Measurements from ENCODE around the gene TP73.

TP73 gene

DNA sequence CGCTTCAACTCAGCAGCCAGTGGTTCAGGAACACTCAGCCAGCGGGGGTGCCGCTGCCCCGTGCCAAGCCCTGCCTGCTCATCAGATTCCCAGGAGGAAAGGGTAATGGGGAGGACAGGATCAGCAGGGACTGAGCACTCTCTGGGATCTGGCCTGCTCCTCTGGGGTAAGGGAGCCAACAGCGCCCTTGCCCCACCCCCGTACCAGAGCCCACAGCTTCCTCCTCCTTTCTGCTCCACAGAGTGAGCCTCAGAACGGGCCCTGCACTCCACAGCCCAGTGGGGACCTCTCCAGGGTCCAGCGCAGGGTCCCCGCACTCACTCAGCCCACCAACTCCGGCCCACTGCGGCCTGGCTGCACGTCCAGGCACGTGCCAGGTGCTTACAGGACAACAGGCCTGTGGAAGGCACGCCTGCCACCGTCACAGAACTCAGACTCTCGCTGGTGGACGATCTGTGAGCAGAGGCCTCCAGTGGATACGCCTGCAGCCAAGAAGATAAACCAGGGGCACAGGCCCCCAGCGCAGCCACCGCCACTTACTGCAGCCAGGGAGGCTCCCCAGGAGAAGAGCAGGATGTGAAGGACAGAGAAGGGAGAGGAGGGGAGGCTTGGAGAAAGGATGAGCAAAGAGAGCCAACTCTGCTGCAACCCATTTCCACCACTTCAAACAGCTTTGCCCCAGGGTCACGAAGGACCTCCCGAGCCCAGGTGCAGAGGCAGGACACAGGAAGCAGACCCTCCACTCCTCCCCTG, 43.1 kb upstream of the TP73 start:
- Histone ChIP-seq H3K27me3 (ENCODE audit: control insufficient read depth, insufficient read depth, low read length, poor library complexity, severe bottlenecking) (peaks cover 22% of the 10 kb centered on the region), H3K9me3 (ENCODE audit: control insufficient read depth, low read length) (no peaks in the 10 kb centered on the region), H3K4me1 (ENCODE audit: control insufficient read depth, insufficient read depth, low read length) (peaks cover 49% of the 10 kb centered on the region), H3K27ac (ENCODE audit: insufficient read depth, low read depth, low read length, poor library complexity, severe bottlenecking) (no peak overlapping the region), H3K4me3 (ENCODE audit: insufficient read depth, low read depth, low read length) (no peak overlapping the region), H3K36me3 (ENCODE audit: control insufficient read depth, insufficient read depth, low read length) (no peaks in the 10 kb centered on the region)
- 81 to 82% methylated on average over 22 of the region's 22 CpGs for WGBS, 2 experiments

DNA sequence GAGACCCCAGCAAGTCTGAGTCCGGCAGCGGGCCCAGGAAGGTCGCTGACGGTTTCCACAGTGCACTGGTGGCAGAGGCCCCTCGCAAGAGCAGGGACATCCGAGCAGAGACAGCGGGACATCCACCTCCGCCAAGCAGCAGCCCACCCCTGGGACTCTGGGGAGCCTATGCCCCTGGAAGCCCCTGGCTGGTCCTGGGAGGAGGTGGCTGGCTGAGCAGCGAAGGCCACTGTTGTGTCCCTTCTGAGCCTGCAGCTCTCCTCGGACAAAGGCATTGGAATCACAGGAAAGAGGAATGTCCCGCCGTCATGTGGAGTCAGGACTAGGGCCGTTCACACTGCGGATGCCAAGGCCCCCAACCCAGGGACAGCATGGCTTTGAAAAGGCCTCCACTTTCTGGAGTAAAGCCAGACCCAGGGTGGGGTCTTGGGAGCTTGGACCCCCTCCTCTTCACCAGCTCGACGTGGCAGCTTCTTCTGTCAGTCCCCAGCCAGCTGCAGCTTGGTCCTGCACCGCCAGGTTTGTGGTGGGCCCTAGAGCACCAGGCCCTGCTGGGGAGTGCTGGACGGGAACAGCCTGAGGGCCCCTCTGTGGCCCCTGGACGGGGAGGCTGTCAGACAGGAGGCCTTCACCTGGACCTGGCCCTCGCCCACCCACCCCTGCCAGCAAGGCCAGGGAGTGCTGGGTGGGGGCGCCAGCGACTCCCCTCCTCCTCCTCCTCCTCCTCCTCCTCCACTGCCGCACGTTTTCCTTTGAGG, 42.4 kb upstream of the TP73 start:
- WGBS, 2 experiments = 53 to 54% methylated on average over 24 of the region's 24 CpGs
- H3K4me3 ChIP-seq (ENCODE audit: insufficient read depth, low read depth, low read length) = peak overlapping the region; percentile 59
- peaks cover 54% of the 10 kb centered on the region for H3K4me1 ChIP-seq (ENCODE audit: control insufficient read depth, insufficient read depth, low read length)
- peaks cover 22% of the 10 kb centered on the region for H3K27me3 ChIP-seq (ENCODE audit: control insufficient read depth, insufficient read depth, low read length, poor library complexity, severe bottlenecking)
- H3K36me3 ChIP-seq (ENCODE audit: control insufficient read depth, insufficient read depth, low read length) = no peaks in the 10 kb centered on the region
- no peak overlapping the region for H3K27ac ChIP-seq (ENCODE audit: insufficient read depth, low read depth, low read length, poor library complexity, severe bottlenecking)
- no peaks in the 10 kb centered on the region for H3K9me3 ChIP-seq (ENCODE audit: control insufficient read depth, low read length)

DNA sequence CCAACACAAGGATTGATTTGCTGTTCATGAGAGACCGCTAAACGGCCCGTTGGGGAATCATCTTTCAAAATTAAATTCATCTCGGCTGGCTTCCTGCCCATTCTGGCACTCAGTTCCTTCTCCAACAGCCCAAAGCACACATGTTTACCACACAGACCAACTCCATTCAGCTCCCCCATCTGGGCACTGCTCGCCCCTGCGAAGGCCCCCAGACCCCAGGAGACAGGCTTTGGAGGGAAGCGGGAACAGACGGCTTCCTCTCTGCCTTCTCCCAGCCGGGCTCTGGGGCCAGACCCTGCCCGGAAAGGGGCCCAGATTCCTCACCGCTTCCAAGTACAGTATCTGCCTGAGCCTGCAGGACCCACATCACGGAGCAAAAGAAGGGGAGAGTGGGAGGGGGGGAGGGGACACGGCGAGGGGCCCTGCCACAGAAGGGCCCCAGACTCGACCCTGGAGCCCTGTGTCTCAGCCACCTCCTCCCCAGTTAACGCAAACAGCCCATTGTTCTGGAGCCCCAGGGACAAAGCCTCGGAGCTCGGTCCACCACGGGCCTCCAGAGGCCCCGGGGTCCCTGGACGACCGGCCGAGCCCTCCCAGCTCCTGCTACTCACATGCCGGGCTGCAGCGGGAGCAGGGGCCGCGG, 41.7 kb upstream of the TP73 start:
- Histone ChIP-seq H3K36me3 (ENCODE audit: control insufficient read depth, insufficient read depth, low read length) (no peaks in the 10 kb centered on the region), H3K27ac (ENCODE audit: insufficient read depth, low read depth, low read length, poor library complexity, severe bottlenecking) (no peak overlapping the region), H3K4me1 (ENCODE audit: control insufficient read depth, insufficient read depth, low read length) (peaks cover 56% of the 10 kb centered on the region), H3K27me3 (ENCODE audit: control insufficient read depth, insufficient read depth, low read length, poor library complexity, severe bottlenecking) (peaks cover 22% of the 10 kb centered on the region), H3K4me3 (ENCODE audit: insufficient read depth, low read depth, low read length) (peak overlapping the region; percentile 59), H3K9me3 (ENCODE audit: control insufficient read depth, low read length) (no peaks in the 10 kb centered on the region)
- 4 to 6% methylated on average over 27 of the region's 27 CpGs for WGBS, 2 experiments

DNA sequence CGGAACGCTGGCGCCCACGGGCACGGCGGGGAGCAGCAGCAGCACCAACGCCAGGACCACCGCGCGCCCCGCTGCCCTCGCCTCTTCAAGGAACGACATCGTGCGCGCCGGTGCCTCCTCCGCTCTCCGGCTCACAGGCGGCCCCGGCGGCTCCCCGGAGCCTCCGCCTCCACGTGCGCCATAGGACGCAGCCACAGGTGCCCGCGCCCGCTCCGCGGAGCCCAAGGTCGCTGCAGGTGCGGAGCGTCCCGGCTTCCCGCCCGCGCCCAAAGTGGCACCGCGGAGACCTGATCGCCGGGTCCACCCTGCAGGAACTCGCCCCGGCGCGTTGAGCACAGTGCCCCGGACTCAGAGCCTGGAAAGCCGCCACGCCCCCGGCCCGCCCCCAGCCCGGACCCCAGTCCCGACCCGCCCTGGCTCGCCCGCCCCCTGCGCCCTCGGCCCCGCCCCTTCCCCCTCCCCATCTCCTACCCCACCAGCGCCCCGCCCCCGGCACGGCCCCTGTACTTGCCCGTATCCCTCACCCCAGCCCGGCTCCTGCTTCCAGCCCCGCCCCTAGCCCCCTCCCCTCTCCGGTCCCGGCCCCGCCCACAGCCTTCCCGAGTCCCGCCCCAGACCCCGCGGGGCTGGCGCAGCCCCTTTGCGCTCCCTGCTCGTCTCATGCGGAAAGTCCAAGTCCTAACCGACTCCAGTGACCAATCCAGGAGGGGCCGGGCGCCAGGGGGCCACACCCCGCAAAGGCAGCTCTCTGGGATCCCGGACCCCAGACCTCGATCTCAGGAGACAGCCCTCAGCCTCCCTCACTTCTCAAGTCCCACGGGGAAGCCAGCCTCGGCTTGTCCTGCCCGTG, 40.9 kb upstream of the TP73 start, which contains the start of gene MEGF6:
MEGF6 (minus strand) TSS at position 339 of the 850 bp plus-strand sequence; CDS start at position 99, 240 bp downstream.
- H3K27ac ChIP-seq (ENCODE audit: insufficient read depth, low read depth, low read length, poor library complexity, severe bottlenecking) = no peak within 1 kb of the TSS
- H3K36me3 ChIP-seq (ENCODE audit: control insufficient read depth, insufficient read depth, low read length) = no peaks in the 10 kb centered on the region
- 2% methylated on average over 74 to 80 of the region's 87 CpGs for WGBS, 2 experiments
- H3K4me1 ChIP-seq (ENCODE audit: control insufficient read depth, insufficient read depth, low read length) = peaks cover 56% of the 10 kb centered on the region
- peak within 1 kb of the TSS; percentile 59 for H3K4me3 ChIP-seq (ENCODE audit: insufficient read depth, low read depth, low read length)
- no peaks in the 10 kb centered on the region for H3K9me3 ChIP-seq (ENCODE audit: control insufficient read depth, low read length)
- peaks cover 22% of the 10 kb centered on the region for H3K27me3 ChIP-seq (ENCODE audit: control insufficient read depth, insufficient read depth, low read length, poor library complexity, severe bottlenecking)

DNA sequence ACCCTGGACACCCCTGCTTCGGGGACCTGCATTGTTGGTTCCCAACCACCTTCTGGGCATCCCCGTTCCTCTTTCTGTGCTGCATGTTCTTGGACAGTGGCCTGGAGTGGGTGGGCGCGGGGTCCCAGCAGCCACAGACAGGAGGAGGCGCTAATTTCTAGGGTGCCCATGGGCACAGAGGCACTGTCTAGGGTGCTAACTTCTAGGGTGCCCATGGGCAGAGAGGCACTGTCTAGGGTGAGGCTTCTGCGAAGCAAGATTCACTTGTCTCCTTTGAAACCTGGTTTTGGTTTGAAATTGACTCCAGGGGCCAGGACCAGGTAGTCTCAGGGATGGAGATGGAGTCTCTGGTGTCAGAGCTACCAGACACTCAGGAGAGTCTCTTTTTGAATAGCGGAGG, 40.2 kb upstream of the TP73 start:
- 86% methylated on average over 7 of the region's 7 CpGs for WGBS, 2 experiments
- Histone ChIP-seq H3K4me3 (ENCODE audit: insufficient read depth, low read depth, low read length) (no peak overlapping the region), H3K27me3 (ENCODE audit: control insufficient read depth, insufficient read depth, low read length, poor library complexity, severe bottlenecking) (peaks cover 22% of the 10 kb centered on the region), H3K27ac (ENCODE audit: insufficient read depth, low read depth, low read length, poor library complexity, severe bottlenecking) (no peak overlapping the region), H3K9me3 (ENCODE audit: control insufficient read depth, low read length) (no peaks in the 10 kb centered on the region), H3K4me1 (ENCODE audit: control insufficient read depth, insufficient read depth, low read length) (peaks cover 54% of the 10 kb centered on the region), H3K36me3 (ENCODE audit: control insufficient read depth, insufficient read depth, low read length) (no peaks in the 10 kb centered on the region)

DNA sequence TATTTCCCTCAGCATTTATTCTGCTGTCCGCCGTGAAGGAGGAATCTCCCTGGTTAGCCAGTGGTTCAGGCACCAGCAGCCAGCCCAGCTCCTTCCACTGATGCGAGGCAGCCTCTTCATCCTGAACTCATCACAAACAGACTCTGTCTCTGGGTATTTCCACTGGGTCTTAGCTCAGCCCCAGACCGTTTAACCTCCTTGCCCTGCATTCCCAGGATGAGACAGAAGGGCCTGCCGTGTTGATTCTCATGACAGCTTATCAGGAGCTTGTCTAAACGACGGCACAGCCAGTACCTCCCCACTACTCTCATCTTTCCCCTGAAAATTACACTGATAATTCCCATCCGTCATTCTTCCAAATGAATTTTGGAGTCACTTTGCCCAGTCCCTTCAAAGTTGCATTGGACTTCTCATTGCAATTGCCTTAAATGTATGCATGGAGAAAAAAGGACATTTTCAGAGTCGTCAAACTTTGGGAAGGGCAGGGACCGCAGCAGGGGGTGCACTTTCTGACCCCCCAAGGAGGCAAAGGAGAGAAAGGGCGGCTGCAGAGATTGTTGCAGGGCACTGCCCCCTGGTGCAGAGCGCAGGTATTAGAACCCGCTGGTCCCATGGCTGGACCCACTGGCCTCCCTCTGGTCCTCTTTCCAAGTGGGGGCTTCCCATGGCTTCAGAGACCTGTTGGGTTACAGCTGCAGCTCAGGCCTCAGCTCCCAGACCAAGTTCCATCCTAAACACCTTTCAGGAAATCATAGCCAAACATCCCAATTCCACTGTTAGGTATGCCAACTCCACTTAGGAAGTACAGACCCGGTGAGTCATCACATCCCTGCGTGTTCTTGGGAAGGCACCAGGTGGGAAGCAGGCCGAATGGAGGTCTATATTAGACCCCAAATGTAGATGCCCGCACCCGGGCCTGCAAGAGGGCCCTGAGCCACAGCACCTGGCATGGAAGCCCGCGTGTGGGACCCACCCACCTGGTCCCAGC, 37.3 kb upstream of the TP73 start:
- Histone ChIP-seq H3K36me3 (ENCODE audit: control insufficient read depth, insufficient read depth, low read length) (no peaks in the 10 kb centered on the region), H3K27ac (ENCODE audit: insufficient read depth, low read depth, low read length, poor library complexity, severe bottlenecking) (no peak overlapping the region), H3K27me3 (ENCODE audit: control insufficient read depth, insufficient read depth, low read length, poor library complexity, severe bottlenecking) (peaks cover 25% of the 10 kb centered on the region), H3K4me1 (ENCODE audit: control insufficient read depth, insufficient read depth, low read length) (peaks cover 27% of the 10 kb centered on the region), H3K9me3 (ENCODE audit: control insufficient read depth, low read length) (no peaks in the 10 kb centered on the region), H3K4me3 (ENCODE audit: insufficient read depth, low read depth, low read length) (no peak overlapping the region)
- WGBS, 2 experiments = 59 to 62% methylated on average over 20 of the region's 20 CpGs

DNA sequence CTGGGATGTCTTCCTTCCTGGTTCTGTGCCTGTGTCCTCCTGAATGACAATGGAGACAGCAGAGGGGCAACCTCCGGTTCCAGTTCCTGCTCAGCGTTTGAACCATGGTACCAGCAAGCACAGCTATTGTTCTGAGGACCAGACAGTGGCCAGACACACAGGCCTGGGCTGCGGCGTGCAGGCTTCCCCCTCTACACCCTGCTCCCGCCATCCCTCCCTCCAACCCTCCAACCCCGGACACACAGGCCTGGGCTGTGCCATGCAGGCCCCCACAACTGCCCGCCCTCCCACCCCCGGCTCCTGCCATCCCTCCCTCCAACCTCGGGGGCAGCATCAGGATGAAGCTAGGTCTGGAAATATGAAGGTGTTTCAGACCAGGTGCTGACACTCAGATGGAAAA, 35.5 kb upstream of the TP73 start:
- WGBS, 2 experiments = 90% methylated on average over 8 to 9 of the region's 9 CpGs
- Histone ChIP-seq H3K4me3 (ENCODE audit: insufficient read depth, low read depth, low read length) (no peak overlapping the region), H3K9me3 (ENCODE audit: control insufficient read depth, low read length) (no peaks in the 10 kb centered on the region), H3K27ac (ENCODE audit: insufficient read depth, low read depth, low read length, poor library complexity, severe bottlenecking) (no peak overlapping the region), H3K4me1 (ENCODE audit: control insufficient read depth, insufficient read depth, low read length) (peaks cover 25% of the 10 kb centered on the region), H3K36me3 (ENCODE audit: control insufficient read depth, insufficient read depth, low read length) (no peaks in the 10 kb centered on the region), H3K27me3 (ENCODE audit: control insufficient read depth, insufficient read depth, low read length, poor library complexity, severe bottlenecking) (peaks cover 25% of the 10 kb centered on the region)

DNA sequence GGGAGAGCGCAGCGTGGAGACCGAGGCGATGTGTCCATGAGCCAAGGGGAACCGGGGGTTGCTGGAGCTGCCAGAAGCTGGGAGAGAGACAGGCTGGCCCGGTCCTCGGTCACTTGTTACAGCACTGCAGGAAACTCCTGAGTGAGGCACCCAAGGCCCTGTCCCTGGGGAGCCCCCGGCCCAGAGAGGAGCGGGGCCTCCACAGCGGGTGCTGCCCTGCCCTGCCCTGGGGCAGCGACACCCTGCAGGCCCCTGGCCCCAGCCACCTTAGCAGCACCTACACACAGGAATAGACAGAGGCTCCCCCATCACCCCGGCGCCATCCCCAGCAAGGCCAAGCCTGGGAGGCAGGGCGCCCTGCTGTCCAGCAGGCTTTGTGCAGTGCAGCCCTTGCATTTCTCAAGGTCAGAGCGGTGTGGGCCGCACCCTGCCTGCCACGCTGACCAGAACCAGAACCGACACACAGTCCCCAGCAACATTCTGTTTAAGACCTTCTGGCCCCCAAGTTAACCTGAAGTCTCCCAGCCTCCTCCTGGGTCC, 34.4 kb upstream of the TP73 start:
- no peaks in the 10 kb centered on the region for H3K9me3 ChIP-seq (ENCODE audit: control insufficient read depth, low read length)

DNA sequence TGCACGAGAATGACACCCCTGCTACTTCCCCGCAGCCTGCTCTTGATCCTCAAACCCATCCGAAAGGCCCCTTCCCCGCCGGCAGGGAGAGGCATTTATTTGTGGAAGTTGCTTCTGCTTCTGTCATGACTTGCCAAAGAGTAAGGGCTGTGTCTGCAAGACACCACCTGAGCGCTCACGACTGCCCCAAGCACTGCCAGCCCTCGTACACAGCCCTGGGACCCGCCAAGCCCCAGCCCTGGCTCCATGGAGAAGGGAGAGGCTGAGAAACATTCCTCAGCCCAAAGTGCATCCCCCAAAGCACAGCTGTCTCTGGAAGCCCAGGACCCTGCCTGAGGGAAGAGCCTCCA, 33.8 kb upstream of the TP73 start:
- Histone ChIP-seq H3K4me3 (ENCODE audit: insufficient read depth, low read depth, low read length) (no peak overlapping the region), H3K4me1 (ENCODE audit: control insufficient read depth, insufficient read depth, low read length) (peaks cover 14% of the 10 kb centered on the region), H3K27ac (ENCODE audit: insufficient read depth, low read depth, low read length, poor library complexity, severe bottlenecking) (no peak overlapping the region), H3K9me3 (ENCODE audit: control insufficient read depth, low read length) (no peaks in the 10 kb centered on the region), H3K27me3 (ENCODE audit: control insufficient read depth, insufficient read depth, low read length, poor library complexity, severe bottlenecking) (peaks cover 9% of the 10 kb centered on the region), H3K36me3 (ENCODE audit: control insufficient read depth, insufficient read depth, low read length) (no peaks in the 10 kb centered on the region)
- WGBS, 2 experiments = 85 to 89% methylated on average over 9 of the region's 9 CpGs

More for the DNA sequence above, 34.4 kb upstream of the TP73 start:
- Histone ChIP-seq H3K4me3 (ENCODE audit: insufficient read depth, low read depth, low read length) (no peak overlapping the region), H3K27ac (ENCODE audit: insufficient read depth, low read depth, low read length, poor library complexity, severe bottlenecking) (no peak overlapping the region), H3K27me3 (ENCODE audit: control insufficient read depth, insufficient read depth, low read length, poor library complexity, severe bottlenecking) (peaks cover 14% of the 10 kb centered on the region), H3K4me1 (ENCODE audit: control insufficient read depth, insufficient read depth, low read length) (peaks cover 19% of the 10 kb centered on the region), H3K36me3 (ENCODE audit: control insufficient read depth, insufficient read depth, low read length) (no peaks in the 10 kb centered on the region)
- WGBS, 2 experiments = 83 to 87% methylated on average over 17 to 18 of the region's 18 CpGs
